ENCODE measurements around the gene LRRC8D.

- no peak for TF ChIP-seq RFX5 (IDR thresholded peaks at IDR 0.05)
- TF ChIP-seq EP300 (IDR thresholded peaks at IDR 0.05) = no peak
- no peak for TF ChIP-seq CTCF (IDR thresholded peaks at IDR 0.05)
- no peak for TF ChIP-seq CBX8 (IDR thresholded peaks at IDR 0.05)
- TF ChIP-seq, protein P1, sequence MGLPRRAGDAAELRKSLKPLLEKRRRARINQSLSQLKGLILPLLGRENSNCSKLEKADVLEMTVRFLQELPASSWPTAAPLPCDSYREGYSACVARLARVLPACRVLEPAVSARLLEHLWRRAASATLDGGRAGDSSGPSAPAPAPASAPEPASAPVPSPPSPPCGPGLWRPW (IDR thresholded peaks at IDR 0.05) = no peak
- TF ChIP-seq CEBPB (IDR thresholded peaks at IDR 0.05) = no peak
Measured at GRCh38 chr1:89837510-89837909, 16.7 kb downstream of the LRRC8D start.
